B cell (primary cell): ENCODE data around the gene SYT14. TPM values are rescaled to one million over a fixed set of nuclear protein-coding genes. Genes with fewer than 3 reads are reported as not detected.

Experiments used
- ATAC-seq: fragments of 200-7000 bp; cut with Tn5 transposase; one replicate; pipeline ENCODE4 v1.10.0; 2021; ENCODE audit warnings: low read depth, mild to moderate bottlenecking, moderate number of reproducible peaks, moderate library complexity
- CTCF ChIA-PET: fragments of 350-600 bp; sonication (Branson Sonifier 250); formaldehyde crosslinking; loops from one replicate; lab custom pipeline; 2021; ENCODE audit warnings: antibody characterized with exemption, inconsistent platforms; lab: Charles Lee
- POLR2A ChIA-PET: fragments of 350-600 bp; sonication (Branson Sonifier 250); formaldehyde crosslinking; loops from one replicate; lab custom pipeline; 2021; ENCODE audit warnings: antibody characterized with exemption; lab: Charles Lee
- DNase-seq: peaks from one replicate; pipeline ENCODE4 v3.0.0; 2013
- H2AFZ ChIP-seq: 2 replicates; pipeline ENCODE4 v1.6.1; 2012; ENCODE audit warnings: mild to moderate bottlenecking, low read depth, low read length; ENCODE audit not compliant: insufficient read depth, poor library complexity, severe bottlenecking
- H3K27ac ChIP-seq, 2 donors: 1 replicate in 1 of 2; 2 replicates in 1 of 2; pipeline ENCODE4 v1.5.1; 2012 to 2013; ENCODE audit warnings: low read length in 2 of 2, mild to moderate bottlenecking in 2 of 2, moderate library complexity in 1 of 2
- H3K27me3 ChIP-seq, 4 experiments: fragments of 200-600 bp in 1 of 4; sonication (generic) in 1 of 4; replicated peaks in 1 of 4; 1 replicate in 2 of 4; 2 replicates in 2 of 4; pipeline versions ENCODE4 v1.6.1 to v1.7.0; 2013 to 2016; ENCODE audit warnings: low read length in 3 of 4, mild to moderate bottlenecking in 2 of 4, mixed read lengths in 1 of 4, moderate library complexity in 1 of 4; ENCODE audit not compliant: insufficient read depth in 4 of 4, control insufficient read depth in 3 of 4; ENCODE audit errors: control extremely low read depth in 1 of 4
- H3K36me3 ChIP-seq, 2 experiments: replicated peaks in 1 of 2; 1 replicate in 1 of 2; 2 replicates in 1 of 2; pipeline versions ENCODE4 v1.6.1 to v1.7.1; 2013; ENCODE audit warnings: low read length in 1 of 2; ENCODE audit not compliant: insufficient read depth in 2 of 2, control insufficient read depth in 1 of 2; ENCODE audit errors: control extremely low read depth in 1 of 2, extremely low read depth in 1 of 2
- H3K4me1 ChIP-seq, 2 donors: fragments of 200-600 bp in 1 of 2; sonication (generic) in 1 of 2; 1 replicate in 1 of 2; 2 replicates in 1 of 2; pipeline versions ENCODE4 v1.5.1 to v1.6.1; 2013 to 2017; ENCODE audit warnings: low read length in 2 of 2; ENCODE audit not compliant: control insufficient read depth in 2 of 2, insufficient read depth in 2 of 2
- H3K4me2 ChIP-seq: replicated peaks from 2 replicates; pipeline ENCODE3; 2012; ENCODE audit warnings: mild to moderate bottlenecking, low read depth, low read length; ENCODE audit not compliant: poor library complexity, severe bottlenecking
- H3K4me3 ChIP-seq, 5 experiments: fragments of 200-600 bp in 1 of 5; sonication (generic) in 1 of 5; 1 replicate in 3 of 5; 2 replicates in 2 of 5; pipeline versions ENCODE4 v1.5.1 to v1.7.0; 2011 to 2016; ENCODE audit warnings: low read length in 4 of 5, mild to moderate bottlenecking in 4 of 5, low read depth in 2 of 5, control low read depth in 1 of 5, moderate library complexity in 1 of 5; ENCODE audit not compliant: insufficient read depth in 1 of 5; ENCODE audit errors: control extremely low read depth in 1 of 5, extremely low read depth in 1 of 5
- H3K79me2 ChIP-seq: fragments of 200-600 bp; sonication (generic); one replicate; pipeline ENCODE4 v1.6.0; 2016; ENCODE audit warnings: low read length; ENCODE audit not compliant: control insufficient read depth, insufficient read depth
- H3K9ac ChIP-seq: fragments of 200-600 bp; sonication (generic); 2 replicates; pipeline ENCODE4 v1.6.1; 2017; ENCODE audit warnings: mild to moderate bottlenecking, low read length, moderate library complexity
- H3K9me3 ChIP-seq, 3 donors: one replicate each; pipeline versions ENCODE4 v1.6.1 to v1.7.1; 2013; ENCODE audit warnings: low read length in 2 of 3; ENCODE audit not compliant: control insufficient read depth in 2 of 3, insufficient read depth in 1 of 3; ENCODE audit errors: control extremely low read depth in 1 of 3
- H4K20me1 ChIP-seq: 2 replicates; pipeline ENCODE4 v1.6.0; 2012; ENCODE audit warnings: mild to moderate bottlenecking, low read length; ENCODE audit not compliant: insufficient read depth, control insufficient read depth, poor library complexity, severe bottlenecking
- H3K27ac Mint-ChIP-seq: one replicate; pipeline ENCODE4 v1.8.0; 2021; ENCODE audit warnings: mixed read lengths
- H3K27me3 Mint-ChIP-seq: one replicate; pipeline ENCODE4 v1.8.0; 2021; ENCODE audit warnings: mixed read lengths
- H3K4me1 Mint-ChIP-seq: one replicate; pipeline ENCODE4 v1.8.0; 2021; ENCODE audit warnings: mixed read lengths
- H3K4me3 Mint-ChIP-seq: one replicate; pipeline ENCODE4 v1.8.0; 2021; ENCODE audit warnings: mixed read lengths
- H3K9me3 Mint-ChIP-seq: one replicate; pipeline ENCODE4 v1.8.0; 2022; ENCODE audit warnings: mixed read lengths; ENCODE audit not compliant: insufficient read depth
- CTCF ChIP-seq: fragments of 200-600 bp; IDR thresholded peaks from one replicate; pipeline ENCODE4 v1.8.0; 2022; ENCODE audit warnings: antibody characterized with exemption, mild to moderate bottlenecking
- EZH2 ChIP-seq: IDR thresholded peaks from 2 replicates; pipeline ENCODE4 v1.6.1; 2012; ENCODE audit warnings: borderline replicate concordance, low read depth, mild to moderate bottlenecking, moderate library complexity, low read length; ENCODE audit not compliant: insufficient read depth, poor library complexity, severe bottlenecking
- WGBS: methylation state at CpG from one replicate; pipeline ENCODE4 v1.1.5; 2013; ENCODE audit warnings: missing lambda C conversion rate; ENCODE audit not compliant: insufficient coverage; 5-methylcytosine and 5-hydroxymethylcytosine counted together
- intact Hi-C: fragments of 100-400 bp; cut with micrococcal nuclease; formaldehyde crosslinking; loops from one replicate; pipeline ENCODE4 v1.10.0; 2022
- polyA plus RNA-seq: library from polyadenylated mRNA; depleted of rRNA; stranded (reverse); fragments of >200 nt; gene quantifications from 2 replicates; pipeline ENCODE4 v1.2.3, GENCODE V29; 2012
- total RNA-seq, 2 donors: library from RNA; stranded (reverse); fragments of 120-200 nt in 1 of 2; gene quantifications; 1 replicate in 1 of 2; 2 replicates in 1 of 2; pipeline versions ENCODE4 v1.2.3 to v1.2.4, GENCODE V29; 2013 to 2022

The SYT14 gene
- total and polyA plus RNA-seq, 2 donors (not counting 1 experiment from before 2014, with no cell fraction given) = not detected

DNA sequence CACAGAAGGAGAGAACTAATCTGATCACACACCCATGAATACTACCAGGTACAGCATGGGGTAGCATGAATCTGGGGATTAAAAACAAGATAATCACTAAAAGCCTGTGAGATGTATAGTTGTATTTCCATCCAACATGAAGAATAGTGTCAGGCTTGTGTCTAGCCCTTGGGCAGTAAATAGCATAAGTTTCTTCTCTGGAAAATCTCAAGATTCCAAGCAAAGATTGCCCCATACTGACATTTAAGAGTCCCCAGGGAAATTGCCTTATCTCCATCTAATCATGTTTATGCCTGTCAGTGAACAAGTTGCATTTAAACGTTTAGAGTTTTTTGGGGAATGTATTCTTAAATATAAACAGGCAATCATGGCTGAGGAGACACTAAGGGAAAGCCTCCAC, 185.4 kb downstream of the SYT14 start:
- H3K27ac ChIP-seq = no peak overlapping the region
- intact Hi-C loops = no loop called here
- Mint-ChIP-seq H3K27ac (no peak overlapping the region), H3K4me3 (no peak overlapping the region), H3K4me1 (no peaks in the 10 kb centered on the region), H3K9me3 (no peaks in the 10 kb centered on the region), H3K27me3 (peaks cover 4% of the 10 kb centered on the region)
- no peaks in the 10 kb centered on the region for H4K20me1 ChIP-seq
- TF ChIP-seq CTCF = no peak
- no peak for TF ChIP-seq EZH2
- no peaks in the 10 kb centered on the region for H3K79me2 ChIP-seq
- no peaks in the 10 kb centered on the region for H3K36me3 ChIP-seq
- WGBS = no CpG with 5 or more reads among the region's 1 CpG
- no peak overlapping the region for H3K4me2 ChIP-seq
- CTCF ChIA-PET = no interaction called here
- H2AFZ ChIP-seq = no peak overlapping the region
- no peak for DNase-seq
- ATAC-seq = no peak
- POLR2A ChIA-PET = no interaction called here
- H3K9me3 ChIP-seq = peaks cover 0 to 4% (median 0%) of the 10 kb centered on the region in 3 donors
- no peaks in the 10 kb centered on the region for H3K27me3 ChIP-seq
- H3K9ac ChIP-seq = no peak overlapping the region
- H3K4me1 ChIP-seq = no peaks in the 10 kb centered on the region
- H3K4me3 ChIP-seq = no peak overlapping the region

- no peak for ATAC-seq
- H3K9me3 ChIP-seq = peaks cover 0 to 4% (median 0%) of the 10 kb centered on the region in 3 donors
- Mint-ChIP-seq H3K9me3 (no peaks in the 10 kb centered on the region), H3K27me3 (peaks cover 4% of the 10 kb centered on the region), H3K4me1 (no peaks in the 10 kb centered on the region), H3K4me3 (no peak overlapping the region), H3K27ac (no peak overlapping the region)
- H4K20me1 ChIP-seq = no peaks in the 10 kb centered on the region
- H3K27ac ChIP-seq = no peak overlapping the region
- no peaks in the 10 kb centered on the region for H3K4me1 ChIP-seq
- no peak for DNase-seq
- no peaks in the 10 kb centered on the region for H3K27me3 ChIP-seq
- no peak overlapping the region for H3K9ac ChIP-seq
- no peak overlapping the region for H3K4me3 ChIP-seq
- intact Hi-C loops = no loop called here
- TF ChIP-seq EZH2 = no peak
- TF ChIP-seq CTCF = no peak
- ChIA-PET POLR2A (no interaction called here), CTCF (no interaction called here)
- H2AFZ ChIP-seq = no peak overlapping the region
- H3K79me2 ChIP-seq = no peaks in the 10 kb centered on the region
- no peak overlapping the region for H3K4me2 ChIP-seq
- H3K36me3 ChIP-seq = no peaks in the 10 kb centered on the region
- WGBS = no CpG with 5 or more reads among the region's 2 CpGs
Observed at GRCh38 chr1:210123924-210124589, 186.0 kb downstream of the SYT14 start.
